AG10803 (cell line): ENCODE data around the gene ZBTB8B.
A peak's percentile ranks its signal among the peaks of the same experiment; 100 is the strongest.
"Not testable (repeated sequence)": the region's sequence is repeated elsewhere in the genome, so short reads cannot be mapped to it uniquely, and the experiment has no call there.

Experiments used
- DNase-seq: peaks from one replicate; pipeline ENCODE4 v3.0.0; 2010; ENCODE audit warnings: low read depth
- H3K4me3 ChIP-seq: 2 replicates; pipeline ENCODE4 v1.5.1; 2011; ENCODE audit warnings: mild to moderate bottlenecking, low read length, control low read depth
- CTCF ChIP-seq: conservative IDR thresholded peaks from 2 replicates; pipeline ENCODE4 v1.5.1; 2011; ENCODE audit warnings: mild to moderate bottlenecking, low read length, control low read depth, inconsistent platforms

Gene ZBTB8B

GRCh38 chr1:32464191-32464715, 619 bp upstream of the ZBTB8B start:
- peak overlapping the region; percentile 39 for H3K4me3 ChIP-seq
- no peak for DNase-seq
- TF ChIP-seq CTCF: no peak

GRCh38 chr1:32465578-32465933, 684 bp downstream of the ZBTB8B start:
- no peak for TF ChIP-seq CTCF
- DNase-seq: no peak
- H3K4me3 ChIP-seq: no peak overlapping the region

GRCh38 chr1:32466761-32467160, 1.9 kb downstream of the ZBTB8B start:
- TF ChIP-seq CTCF: no peak
- DNase-seq: no peak
- H3K4me3 ChIP-seq: no peak overlapping the region

- TF ChIP-seq CTCF: no peak
- no peak overlapping the region for H3K4me3 ChIP-seq
- no peak for DNase-seq
These were observed 3.9 kb downstream of the ZBTB8B start for GRCh38 chr1:32468791-32469190.

- no peak for DNase-seq
- TF ChIP-seq CTCF: no peak
- no peak overlapping the region for H3K4me3 ChIP-seq
These were observed 5.6 kb downstream of the ZBTB8B start for GRCh38 chr1:32470431-32470830.

- TF ChIP-seq CTCF: peak; percentile 9; the same call in 1 of the 2 replicates
- no peak for DNase-seq
- no peak overlapping the region for H3K4me3 ChIP-seq
These were observed 6.3 kb downstream of the ZBTB8B start for GRCh38 chr1:32470991-32471694.

GRCh38 chr1:32471695-32472362, 7.0 kb downstream of the ZBTB8B start:
- TF ChIP-seq CTCF: no peak
- DNase-seq: no peak
- no peak overlapping the region for H3K4me3 ChIP-seq

GRCh38 chr1:32472966-32473365, 8.1 kb downstream of the ZBTB8B start:
- H3K4me3 ChIP-seq, DNase-seq: not testable (repeated sequence)
